GM19467 (cell line): ENCODE data around the gene HOXC9.

ENCODE experiments used
- ATAC-seq: cut with Tn5 transposase; IDR thresholded peaks from one replicate; pipeline ENCODE4 v1.9.1; 2021; ENCODE audit warnings: mild to moderate bottlenecking, moderate library complexity; ENCODE audit not compliant: unreplicated experiment

Gene HOXC9

DNA sequence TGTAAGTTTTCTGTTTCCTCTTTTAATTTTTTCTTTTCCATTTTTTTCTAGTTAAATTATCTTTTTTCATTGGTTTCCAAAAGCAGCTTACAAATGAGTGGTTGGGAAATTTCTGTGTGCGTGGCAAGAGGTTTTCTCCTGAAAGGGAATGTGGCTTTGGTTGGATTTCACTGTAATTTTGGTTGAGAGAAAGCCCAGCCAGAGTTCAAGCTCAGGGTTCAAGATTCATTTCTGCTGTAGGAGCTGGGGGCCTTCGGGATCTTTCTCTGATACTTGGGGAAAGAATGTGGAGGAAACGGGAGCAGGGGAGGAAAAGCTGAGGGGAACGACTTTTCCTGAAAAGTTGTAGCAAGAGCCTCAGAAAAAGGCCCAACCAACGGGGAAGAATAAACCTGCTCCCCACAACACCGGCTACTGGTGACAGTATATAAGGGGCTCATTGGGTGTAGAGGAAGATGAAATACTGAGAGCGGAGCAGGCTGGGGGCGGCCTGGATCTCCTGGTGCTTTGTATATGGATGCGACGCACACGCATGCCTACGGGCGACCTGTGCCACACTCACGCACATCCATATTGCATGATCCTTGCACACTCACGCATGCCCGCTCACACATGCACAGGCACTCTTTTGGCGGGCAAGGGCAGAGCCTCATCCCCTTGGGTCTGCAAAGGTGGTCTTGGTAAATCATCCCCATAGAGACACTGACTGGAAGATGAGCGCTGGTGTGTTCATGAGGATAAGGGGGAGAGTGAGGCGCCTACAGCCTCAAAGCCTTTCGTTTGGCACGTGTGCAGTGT, 13.1 kb upstream of the HOXC9 start:
- no peak for ATAC-seq

DNA sequence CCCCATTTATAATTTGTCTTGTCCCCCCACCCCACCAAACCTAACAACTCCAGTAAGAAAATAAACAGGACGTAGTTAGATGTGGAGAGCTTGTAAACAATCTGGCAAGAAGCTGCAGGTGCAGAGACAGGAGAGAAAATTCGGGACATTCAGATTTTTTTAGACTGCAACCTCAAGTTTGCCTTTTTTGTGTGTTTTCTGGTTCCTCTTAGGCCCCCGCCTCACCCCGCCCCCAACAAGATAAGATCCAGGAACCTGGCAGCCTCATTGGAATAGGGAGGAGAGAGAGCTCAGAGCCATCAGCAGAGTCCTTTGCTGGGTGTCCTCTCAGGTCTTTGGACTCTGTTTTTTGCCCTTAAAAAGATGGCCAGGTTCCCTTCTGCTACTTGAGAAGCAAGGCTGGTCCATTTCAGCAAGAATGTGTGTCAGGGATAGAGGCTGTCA, 12.2 kb upstream of the HOXC9 start:
- no peak for ATAC-seq

DNA sequence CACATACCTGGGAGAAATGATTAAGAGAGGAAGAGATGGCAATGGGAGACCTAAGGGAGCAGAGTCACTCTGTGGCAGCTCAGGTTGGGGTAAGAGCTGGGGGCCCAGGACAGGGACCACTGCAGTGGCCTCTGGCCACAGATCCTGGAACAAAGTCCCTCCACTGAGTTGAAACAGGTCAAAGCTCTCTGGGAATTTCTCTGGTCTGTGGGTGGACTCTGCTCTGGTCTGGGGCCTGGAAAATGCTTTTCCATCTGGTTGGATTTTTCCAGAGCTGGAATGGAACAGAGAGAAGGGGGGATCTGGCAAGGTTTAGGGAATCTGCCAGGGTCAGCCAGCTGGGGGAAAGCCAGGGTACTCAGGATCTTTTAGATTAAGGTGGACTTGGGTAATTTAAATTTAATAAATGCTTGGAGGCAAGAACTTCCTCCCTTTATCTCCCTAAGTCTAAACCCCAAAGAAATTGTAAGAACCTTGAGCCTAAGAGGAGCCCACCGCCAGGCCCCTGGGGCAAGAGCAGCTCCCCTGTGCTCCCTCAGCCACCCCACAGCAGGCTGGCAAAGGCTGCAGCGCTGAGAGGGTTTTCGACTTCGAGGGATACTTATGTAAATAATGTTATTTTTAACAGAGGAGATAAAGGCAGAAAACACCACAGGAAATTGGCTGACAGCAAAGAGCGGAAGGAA, 11.3 kb upstream of the HOXC9 start:
- no peak for ATAC-seq

DNA sequence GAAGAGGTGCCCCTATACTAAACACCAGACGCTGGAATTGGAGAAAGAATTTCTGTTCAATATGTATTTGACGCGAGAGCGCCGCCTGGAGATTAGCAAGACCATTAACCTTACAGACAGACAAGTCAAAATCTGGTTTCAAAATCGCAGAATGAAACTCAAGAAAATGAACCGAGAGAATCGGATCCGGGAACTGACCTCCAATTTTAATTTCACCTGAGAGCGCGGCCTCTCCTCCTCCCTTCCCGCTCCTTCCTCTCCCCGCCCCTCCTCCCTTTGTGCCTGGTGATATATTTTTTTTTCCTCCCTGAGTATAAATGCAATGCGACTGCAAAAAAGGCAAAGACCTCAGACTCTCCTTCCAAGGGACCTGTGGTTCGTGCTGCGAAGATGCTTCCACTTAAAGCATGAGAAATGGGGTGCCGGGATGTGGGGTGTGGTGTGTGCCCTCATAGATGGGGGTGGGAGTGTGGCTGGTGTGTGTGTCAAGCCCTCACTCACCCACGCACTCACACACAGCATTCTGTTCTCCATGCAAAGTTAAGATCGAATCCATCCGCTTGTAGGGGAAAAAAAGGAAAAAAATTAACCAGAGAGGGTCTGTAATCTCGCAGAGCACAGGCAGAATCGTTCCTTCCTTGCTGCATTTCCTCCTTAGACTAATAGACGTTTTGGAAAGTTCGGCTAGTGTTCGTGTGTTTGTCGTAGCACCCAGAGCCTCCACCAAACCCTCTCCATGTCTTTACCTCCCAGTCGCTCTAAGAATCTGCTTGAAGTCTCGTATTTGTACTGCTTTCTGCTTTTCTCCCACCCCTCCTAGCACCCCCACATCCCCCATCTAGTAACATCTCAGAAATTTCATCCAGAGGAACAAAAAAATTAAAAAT, 10.5 kb upstream of the HOXC9 start:
- ATAC-seq = no peak

DNA sequence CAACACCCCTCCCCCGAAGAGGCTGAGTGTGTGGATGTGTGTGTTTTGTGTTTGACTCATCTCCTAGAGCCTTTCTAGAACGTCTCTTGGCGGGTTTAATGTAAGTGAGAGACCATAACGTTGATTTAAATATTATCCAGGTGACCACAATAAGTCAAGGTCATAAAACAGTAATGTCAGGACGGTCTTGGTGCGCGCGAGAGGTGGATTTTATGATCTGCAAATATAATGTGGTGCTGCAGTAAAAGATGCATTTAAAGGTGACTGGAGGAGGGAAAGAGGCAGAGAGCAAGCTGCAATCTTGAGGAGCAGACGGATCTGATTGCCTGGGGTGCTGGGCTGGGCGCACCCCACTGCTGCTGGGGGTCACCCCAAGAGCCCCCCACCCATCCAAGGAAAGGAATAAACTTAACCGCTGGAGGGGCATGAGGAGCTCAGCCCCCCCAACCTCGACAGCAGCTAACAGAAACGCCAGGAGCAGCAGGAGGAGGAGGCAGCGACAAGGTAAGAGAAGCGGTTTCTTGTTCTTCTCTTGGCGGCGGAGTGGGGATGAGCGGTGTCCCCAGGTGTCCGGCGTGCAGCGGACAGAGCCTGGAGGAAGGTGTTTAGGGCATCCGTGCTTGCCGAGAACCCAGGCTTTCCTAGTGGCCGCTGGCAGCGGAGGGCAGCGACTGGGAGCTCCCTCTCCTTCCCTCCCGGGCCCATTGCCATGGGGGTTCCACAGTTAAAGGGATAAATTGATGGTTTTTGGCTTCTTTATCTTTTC, 9.5 kb upstream of the HOXC9 start:
- ATAC-seq = no peak

DNA sequence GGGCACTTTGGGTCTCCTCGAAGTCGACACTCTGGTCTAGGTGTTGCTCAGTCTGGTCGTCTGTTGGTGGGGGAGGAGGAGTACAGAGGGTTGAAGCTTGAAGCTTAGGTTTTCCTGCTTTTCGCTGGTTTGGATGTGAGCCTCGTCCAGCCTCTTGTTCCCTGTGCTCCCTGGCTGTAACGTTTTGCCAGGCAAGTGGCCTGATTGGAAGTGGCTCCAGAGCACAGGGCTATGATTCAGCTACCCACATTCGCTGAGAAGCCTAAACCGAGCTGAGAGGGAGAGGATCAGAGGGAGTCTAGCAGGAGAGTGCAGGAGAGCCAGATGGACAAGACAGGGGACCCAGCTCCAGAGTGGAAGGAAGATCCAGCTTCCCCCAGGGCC, 8.9 kb upstream of the HOXC9 start:
- no peak for ATAC-seq

DNA sequence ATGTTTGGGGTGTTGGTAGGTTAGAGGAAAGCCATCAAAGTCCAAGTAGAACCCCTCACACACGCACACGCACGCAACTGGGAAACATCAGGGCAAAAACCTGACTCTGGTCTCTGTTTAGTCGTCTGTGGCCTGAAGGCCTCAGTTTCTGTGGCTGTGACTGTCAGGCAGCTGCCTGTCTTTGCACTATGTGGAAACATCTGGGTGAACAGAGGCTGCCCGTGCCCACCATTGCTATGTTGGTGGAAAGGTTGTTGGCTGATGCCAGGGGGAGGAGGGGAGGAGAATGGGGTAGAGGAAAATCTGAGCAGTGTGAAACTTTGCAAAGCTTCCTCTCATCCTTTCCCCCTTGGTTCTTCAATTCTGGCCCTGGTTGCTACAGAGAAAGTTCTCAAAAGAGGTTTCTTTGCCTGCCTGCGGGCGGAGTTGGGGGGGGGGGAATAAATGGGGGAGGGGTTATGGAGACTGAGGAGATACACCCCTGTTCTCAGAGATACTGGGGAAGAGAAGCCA, 7.5 kb upstream of the HOXC9 start:
- no peak for ATAC-seq

- ATAC-seq = no peak
Observed at GRCh38 chr12:53993162-53994008, 6.6 kb upstream of the HOXC9 start.

GRCh38 chr12:53994009-53994263, 6.0 kb upstream of the HOXC9 start:
- no peak for ATAC-seq

DNA sequence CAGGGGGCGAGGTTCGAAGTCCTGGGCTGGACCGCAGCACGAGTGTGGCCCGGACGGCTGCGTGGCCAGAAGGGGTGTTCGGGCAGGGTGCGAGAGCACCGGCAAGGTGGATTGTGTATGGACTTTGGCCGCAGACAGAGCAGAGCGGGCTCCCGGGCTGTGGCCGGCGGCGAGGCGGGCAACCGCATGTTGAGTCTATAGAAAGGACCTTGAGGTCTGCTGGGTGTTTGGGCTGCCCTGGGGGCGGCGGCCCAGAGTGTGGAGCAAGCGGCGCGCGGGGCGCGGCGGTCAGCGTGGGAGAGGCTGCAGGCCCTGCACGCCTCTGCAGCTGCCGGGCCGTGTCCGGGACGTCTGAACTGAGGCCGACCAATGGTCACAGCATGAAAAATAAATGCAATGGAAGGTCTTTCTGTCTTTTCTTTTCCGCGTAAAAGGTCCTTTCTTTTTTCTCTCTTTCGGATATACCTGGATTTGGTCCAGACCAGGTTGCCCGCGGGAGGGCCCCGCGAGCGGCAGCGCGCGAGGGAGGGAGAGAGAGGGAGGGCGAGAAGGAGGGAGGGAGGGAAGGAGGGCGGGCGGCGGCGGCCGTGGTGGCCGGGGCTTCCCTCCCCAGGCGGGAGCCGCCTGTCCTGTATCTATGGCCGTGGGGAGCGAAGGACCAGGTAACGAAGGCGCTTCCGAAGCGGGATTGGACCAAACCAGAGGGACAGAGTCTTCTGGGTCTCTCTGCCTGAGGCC, 5.5 kb upstream of the HOXC9 start:
- no peak for ATAC-seq

- no peak for ATAC-seq
Observed at GRCh38 chr12:53995002-53995377, 5.0 kb upstream of the HOXC9 start.

DNA sequence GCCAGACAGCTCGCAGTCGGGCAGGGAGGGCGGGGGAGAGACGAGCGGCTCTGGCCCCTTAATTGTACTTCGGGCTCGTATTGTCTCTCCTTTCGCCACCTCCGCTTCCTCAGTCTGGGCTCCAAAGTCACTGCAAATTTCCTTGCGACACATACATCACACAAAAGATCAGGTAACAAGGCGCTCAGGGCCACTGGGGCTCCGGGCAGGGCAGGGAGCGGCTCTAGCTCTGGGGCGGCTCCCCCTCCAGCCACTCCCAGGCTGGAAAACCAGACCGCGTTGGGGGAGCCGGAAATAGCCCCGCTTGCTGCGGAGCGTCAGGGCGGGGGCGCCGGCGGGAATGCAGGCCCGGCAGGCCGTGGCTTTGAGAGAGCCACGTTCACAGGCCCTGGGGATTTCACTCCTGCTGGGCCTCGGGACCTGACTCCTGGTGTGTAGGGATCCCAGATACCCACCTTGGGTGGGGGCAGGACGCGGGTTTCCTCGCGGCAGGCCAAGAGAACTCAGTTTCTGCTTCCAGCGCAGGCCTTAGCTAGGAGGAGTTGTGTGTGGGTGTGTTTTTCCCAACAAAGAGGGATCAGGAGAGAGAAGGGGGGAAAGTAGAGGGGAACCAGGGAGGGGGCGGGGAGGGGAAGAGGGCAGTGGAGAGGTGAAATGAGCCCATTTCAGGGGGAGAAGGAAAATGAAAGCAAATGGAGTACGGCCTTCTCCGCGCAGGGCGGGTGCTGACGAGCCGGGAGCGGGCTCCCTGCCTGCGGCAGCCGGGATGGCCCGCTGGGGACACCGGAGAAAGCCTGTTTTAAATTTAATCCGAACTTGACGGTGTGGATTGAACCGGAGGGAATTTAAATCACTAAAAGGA, 4.4 kb upstream of the HOXC9 start:
- no peak for ATAC-seq

DNA sequence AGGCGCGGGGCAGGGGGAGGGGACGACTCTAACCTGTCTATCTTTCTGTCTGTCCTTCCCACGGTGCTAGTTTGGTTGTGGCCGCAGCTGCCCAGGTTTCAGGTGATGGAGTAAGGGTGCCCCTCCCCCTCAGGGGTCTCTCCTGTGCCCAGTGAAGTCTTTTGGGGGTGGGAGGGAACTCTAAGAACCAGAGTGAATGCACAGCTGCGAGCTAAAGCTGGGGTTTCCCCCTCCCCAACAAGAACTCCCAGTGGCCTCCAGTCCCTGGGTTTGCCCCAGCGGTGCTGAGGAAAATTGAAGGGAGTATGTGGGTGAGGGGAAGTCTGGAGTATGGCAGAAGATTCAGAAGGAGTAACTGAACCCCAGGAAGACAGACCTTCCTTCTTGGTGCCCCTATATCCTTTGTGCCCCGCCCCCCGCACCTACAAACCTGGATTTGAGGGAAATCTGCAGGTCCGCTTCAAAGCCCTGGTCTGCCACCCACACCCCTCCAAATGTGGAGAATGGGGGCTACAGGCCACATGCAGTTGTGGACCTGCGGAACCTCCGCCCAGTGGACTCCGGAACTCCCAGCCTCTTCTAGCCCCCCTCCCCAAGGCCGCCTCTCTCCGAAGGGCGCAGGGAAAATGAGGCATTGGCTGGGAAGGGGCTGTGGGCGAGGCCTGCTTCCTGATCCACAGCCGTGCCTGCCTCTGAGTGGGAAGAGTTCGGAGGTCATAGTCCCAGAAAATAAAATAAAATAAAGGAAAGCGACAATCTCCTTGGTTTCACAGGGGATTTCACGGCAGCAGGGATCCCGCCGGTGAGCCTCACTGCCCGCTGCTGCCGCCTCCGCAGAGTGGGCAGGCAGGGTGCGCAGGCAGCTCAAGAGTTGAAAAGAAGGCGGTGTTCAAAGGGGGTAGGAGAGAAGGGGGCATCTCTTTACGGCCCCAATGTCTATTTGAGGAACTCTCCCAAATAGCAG, 3.4 kb upstream of the HOXC9 start:
- ATAC-seq = no peak

DNA sequence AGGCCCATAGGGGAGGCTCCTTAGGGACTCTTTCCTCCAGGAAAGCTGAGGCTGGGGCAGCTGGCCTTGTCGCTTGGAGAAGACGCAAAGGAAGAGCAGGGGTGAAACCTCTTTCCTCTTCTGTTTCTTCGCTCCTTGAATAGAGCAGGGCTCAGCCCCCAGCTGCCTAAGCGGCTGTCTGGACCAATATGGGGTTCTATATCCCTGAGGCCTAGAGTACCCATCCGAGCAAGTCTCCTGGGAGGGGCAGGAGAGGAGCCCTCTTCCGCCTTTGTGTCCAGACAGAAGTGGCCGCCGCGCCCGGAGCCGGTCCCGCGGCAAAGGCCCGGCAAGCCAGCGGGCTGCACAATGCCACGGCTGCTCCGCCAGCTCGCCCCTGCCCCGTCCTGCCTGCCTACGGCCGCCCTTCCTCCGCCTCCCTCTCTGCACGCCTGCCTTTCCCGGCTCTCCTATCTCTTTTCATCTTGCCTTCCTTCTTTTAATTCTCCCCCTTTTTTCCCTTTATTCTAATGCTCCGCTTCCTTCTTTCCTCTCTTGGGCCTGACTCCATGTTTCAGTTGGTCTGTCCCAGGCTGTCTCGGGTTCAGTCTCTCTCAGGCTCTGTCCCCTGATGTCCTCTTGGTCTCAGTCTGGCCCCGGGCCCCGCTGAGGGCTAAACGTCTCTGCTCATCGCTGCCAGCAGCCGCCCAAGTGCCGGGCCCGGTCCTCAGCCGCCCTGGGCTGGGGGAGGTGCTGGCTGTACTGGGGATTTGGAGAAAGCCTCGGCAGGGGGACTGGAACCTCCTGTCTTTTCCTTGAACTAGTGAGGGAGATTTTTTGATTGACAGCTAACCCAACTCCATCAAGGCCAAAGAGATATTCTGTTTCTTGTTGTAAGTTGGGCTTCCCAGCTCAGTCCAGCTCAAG, 2.5 kb upstream of the HOXC9 start:
- no peak for ATAC-seq

GRCh38 chr12:53998110-53998899, 1.7 kb upstream of the HOXC9 start:
- no peak for ATAC-seq

GRCh38 chr12:53998900-53999236, 1.1 kb upstream of the HOXC9 start:
- ATAC-seq = no peak
